Psoas muscle (tissue), 8 donors: Measurements from ENCODE around the gene JAKMIP1. TPM values are rescaled to one million over a fixed set of nuclear protein-coding genes. Genes with fewer than 3 reads are reported as not detected.

Source experiments
- ATAC-seq, 4 donors: fragments of 200-7000 bp; cut with Tn5 transposase; one replicate each; pipeline ENCODE4 v1.9.1; 2020; ENCODE audit warnings: moderate library complexity in 3 of 4, mild to moderate bottlenecking in 2 of 4
- DNase-seq, 2 donors: peaks; one replicate each; pipeline ENCODE4 v3.0.0-alpha.2; 2020
- H3K27ac ChIP-seq: fragments of 200-600 bp; one replicate; pipeline ENCODE4 v1.8.0; 2022
- H3K27me3 ChIP-seq, 3 donors: fragments of 200-600 bp in 1 of 3; one replicate each; pipeline versions ENCODE4 v1.6.1 to v1.8.0; 2013 to 2022; ENCODE audit warnings: low read length in 2 of 3, mild to moderate bottlenecking in 2 of 3, moderate library complexity in 1 of 3; ENCODE audit not compliant: insufficient read depth in 3 of 3
- H3K36me3 ChIP-seq, 2 donors: fragments of 200-600 bp in 1 of 2; one replicate each; pipeline versions ENCODE4 v1.6.1 to v1.8.0; 2013 to 2022; ENCODE audit warnings: low read depth in 1 of 2, mild to moderate bottlenecking in 1 of 2, moderate library complexity in 1 of 2; ENCODE audit not compliant: insufficient read depth in 1 of 2
- H3K4me1 ChIP-seq: fragments of 200-600 bp; one replicate; pipeline ENCODE4 v1.8.0; 2022
- H3K4me3 ChIP-seq: fragments of 200-600 bp; one replicate; pipeline ENCODE4 v1.8.0; 2022; ENCODE audit warnings: mild to moderate bottlenecking
- H3K9me3 ChIP-seq: fragments of 200-600 bp; one replicate; pipeline ENCODE4 v1.8.0; 2022
- WGBS, 3 donors: extraction: QIAGEN DNeasy Blood & Tissue Kit; methylation state at CpG; one replicate each; pipeline versions ENCODE4 v1.1.6 to v1.1.7; 2013; 5-methylcytosine and 5-hydroxymethylcytosine counted together
- intact Hi-C, 2 donors: fragments of 100-400 bp; cut with DNase I; formaldehyde crosslinking; loops; one replicate each; pipeline versions ENCODE4 v1.11.0 to v1.14.2; 2022
- polyA plus RNA-seq, 3 donors: library from polyadenylated mRNA; stranded (reverse); fragments of 200-250 nt; gene quantifications; one replicate each; pipeline ENCODE4 v1.2.3, GENCODE V29; 2013
- total RNA-seq, 4 donors: library from RNA; stranded (reverse); fragmentation: NEBNext Ultra II Directional in 2 of 4; extraction: Animal tissue kit (Norgen Biotek cat#: 25700) in 2 of 4; gene quantifications; one replicate each; pipeline versions ENCODE4 v1.2.1 to v1.2.4, GENCODE V29; 2021 to 2023
- TF ChIP-seq, protein P1 (sequence below): fragments of 200-600 bp; IDR thresholded peaks from one replicate; pipeline ENCODE4 v1.8.0; 2022; ENCODE audit warnings: antibody characterized with exemption
- donor health status: healthy with polysubstance abuse.
- donor health status: DM: no; HTN: no; CAD: no; lungs with moderate emphysema.
- donor health status: Bipolar disorder and iron deficiency.
- donor health status: healthy.
- donor health status: DM: yes; HTN: yes; CAD: no.
- donor health status: DM: no; HTN: no; CAD: no.
- donor health status: DM: no; HTN: no; CAD: no.
- donor health status: DM: yes; HTN: yes; CAD: no.

The JAKMIP1 gene
- total and polyA plus RNA-seq, 7 donors, result 0.04 TPM; not detected in 6

DNA sequence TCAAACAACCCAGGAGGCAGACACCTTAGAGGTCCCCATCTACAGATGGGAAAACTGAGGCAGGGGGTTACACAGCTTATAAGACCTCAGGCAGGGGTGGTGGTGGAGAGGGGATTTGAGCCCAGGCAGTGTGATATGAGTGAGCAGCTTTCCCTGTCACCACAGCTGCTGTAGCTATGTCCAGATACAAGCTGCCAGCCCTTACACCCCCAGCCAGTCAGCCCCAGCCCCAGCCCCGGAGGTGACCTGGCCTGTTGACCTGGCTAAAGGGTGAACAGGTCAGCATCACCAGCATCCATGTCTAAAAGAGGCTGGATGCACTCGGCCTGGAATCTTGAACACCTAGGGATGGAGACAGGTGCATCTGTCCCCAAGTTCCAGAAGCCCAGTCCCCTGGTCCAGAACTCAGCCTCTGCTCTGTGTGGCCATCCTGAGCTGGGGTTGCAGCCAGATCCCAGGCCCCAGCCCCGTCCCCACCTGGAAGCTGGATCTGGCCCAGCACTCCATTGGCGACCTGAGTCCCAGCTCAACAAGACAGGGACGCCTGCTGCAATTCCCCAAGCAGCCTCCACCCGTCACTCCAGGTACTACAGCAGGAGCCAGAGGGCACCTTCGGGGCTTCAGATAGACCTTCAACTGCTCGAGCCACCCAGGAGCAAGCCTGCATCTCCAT is 89.5 kb downstream of the JAKMIP1 start:
- TF ChIP-seq, protein P1, sequence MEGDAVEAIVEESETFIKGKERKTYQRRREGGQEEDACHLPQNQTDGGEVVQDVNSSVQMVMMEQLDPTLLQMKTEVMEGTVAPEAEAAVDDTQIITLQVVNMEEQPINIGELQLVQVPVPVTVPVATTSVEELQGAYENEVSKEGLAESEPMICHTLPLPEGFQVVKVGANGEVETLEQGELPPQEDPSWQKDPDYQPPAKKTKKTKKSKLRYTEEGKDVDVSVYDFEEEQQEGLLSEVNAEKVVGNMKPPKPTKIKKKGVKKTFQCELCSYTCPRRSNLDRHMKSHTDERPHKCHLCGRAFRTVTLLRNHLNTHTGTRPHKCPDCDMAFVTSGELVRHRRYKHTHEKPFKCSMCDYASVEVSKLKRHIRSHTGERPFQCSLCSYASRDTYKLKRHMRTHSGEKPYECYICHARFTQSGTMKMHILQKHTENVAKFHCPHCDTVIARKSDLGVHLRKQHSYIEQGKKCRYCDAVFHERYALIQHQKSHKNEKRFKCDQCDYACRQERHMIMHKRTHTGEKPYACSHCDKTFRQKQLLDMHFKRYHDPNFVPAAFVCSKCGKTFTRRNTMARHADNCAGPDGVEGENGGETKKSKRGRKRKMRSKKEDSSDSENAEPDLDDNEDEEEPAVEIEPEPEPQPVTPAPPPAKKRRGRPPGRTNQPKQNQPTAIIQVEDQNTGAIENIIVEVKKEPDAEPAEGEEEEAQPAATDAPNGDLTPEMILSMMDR, result no peak
- Histone ChIP-seq H3K27me3 (peaks cover 0 to 21% (median 0%) of the 10 kb centered on the region in 3 donors), H3K4me3 (no peak overlapping the region), H3K27ac (no peak overlapping the region), H3K4me1 (no peaks in the 10 kb centered on the region), H3K36me3 (no peaks in the 10 kb centered on the region), H3K9me3 (no peaks in the 10 kb centered on the region)
- ATAC-seq (no peak), DNase-seq (no peak)
- WGBS, 3 donors, result 68 to 71% (median 71%) methylated on average over 8 of the region's 8 CpGs
- intact Hi-C loops, result no loop called here

DNA sequence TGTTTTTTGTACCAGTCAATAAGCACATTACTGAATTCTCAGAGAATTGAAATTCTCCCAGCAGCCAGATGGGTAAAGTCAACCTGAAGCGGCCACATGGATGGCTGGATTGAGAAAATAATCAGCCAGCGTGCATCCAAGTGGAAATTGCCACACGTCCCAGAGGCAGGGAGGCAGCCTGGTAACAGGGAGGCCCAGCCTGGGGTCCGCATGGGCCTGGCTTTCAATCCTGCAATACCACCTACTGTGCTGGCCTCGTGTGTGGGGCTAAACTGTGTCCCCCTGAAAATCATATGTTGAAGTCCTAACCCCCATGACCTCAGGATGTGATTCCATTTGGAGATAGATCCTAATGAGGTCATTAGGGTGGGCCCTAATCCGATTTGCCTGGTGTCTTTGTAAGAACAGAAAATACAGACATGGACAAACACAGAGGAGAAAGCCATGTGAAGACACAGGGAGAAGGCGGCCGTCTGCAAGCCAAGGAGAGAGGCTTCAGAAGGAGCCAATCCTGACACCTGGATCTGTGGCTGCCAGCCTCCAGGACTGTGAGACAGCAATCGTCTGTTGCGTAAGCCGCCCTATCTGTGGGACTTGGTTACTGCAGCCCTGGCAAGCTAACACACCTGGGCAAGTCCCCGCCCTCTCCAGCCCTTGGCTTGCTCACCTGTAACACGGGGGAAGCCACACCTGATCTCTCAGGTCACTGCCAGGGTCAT is 90.3 kb downstream of the JAKMIP1 start:
- ATAC-seq (no peak), DNase-seq (no peak)
- no peaks in the 10 kb centered on the region for H3K9me3 ChIP-seq
- H3K27ac ChIP-seq, result no peak overlapping the region
- no peak overlapping the region for H3K4me3 ChIP-seq
- peaks cover 0 to 18% (median 0%) of the 10 kb centered on the region in 3 donors for H3K27me3 ChIP-seq
- no peaks in the 10 kb centered on the region for H3K36me3 ChIP-seq
- 54 to 61% (median 56%) methylated on average over 13 of the region's 13 CpGs for WGBS, 3 donors
- TF ChIP-seq, protein P1, result no peak
- no peaks in the 10 kb centered on the region for H3K4me1 ChIP-seq
- intact Hi-C loops, result no loop called here

DNA sequence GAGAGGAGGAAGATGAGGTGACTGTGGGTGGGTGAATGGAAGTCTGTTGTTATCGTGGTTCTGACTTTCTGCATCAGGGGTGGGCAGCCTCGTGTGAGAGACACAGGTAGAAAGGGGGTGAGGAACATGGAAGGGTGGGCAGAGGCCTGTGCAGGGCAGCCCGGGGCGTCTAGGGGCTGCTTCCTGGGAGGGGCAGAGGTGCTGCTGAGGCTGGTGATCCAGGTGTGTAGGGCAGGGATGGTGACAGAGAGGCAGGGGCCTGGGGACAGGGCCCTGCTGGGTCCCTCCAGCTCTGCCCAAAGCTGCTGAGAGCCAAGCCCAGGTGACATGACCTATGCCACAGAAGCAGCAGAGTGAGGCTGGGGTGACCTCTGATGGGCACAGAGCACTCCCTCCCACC is 92.5 kb downstream of the JAKMIP1 start:
- Histone ChIP-seq H3K27me3 (peaks cover 0 to 6% (median 0%) of the 10 kb centered on the region in 3 donors), H3K4me1 (no peaks in the 10 kb centered on the region), H3K4me3 (no peak overlapping the region), H3K36me3 (no peaks in the 10 kb centered on the region), H3K9me3 (no peaks in the 10 kb centered on the region), H3K27ac (no peak overlapping the region)
- intact Hi-C loops, result no loop called here
- WGBS, 3 donors, result 62 to 79% (median 68%) methylated on average over 4 of the region's 4 CpGs
- ATAC-seq (no peak), DNase-seq (no peak)
- TF ChIP-seq, protein P1, result no peak

DNA sequence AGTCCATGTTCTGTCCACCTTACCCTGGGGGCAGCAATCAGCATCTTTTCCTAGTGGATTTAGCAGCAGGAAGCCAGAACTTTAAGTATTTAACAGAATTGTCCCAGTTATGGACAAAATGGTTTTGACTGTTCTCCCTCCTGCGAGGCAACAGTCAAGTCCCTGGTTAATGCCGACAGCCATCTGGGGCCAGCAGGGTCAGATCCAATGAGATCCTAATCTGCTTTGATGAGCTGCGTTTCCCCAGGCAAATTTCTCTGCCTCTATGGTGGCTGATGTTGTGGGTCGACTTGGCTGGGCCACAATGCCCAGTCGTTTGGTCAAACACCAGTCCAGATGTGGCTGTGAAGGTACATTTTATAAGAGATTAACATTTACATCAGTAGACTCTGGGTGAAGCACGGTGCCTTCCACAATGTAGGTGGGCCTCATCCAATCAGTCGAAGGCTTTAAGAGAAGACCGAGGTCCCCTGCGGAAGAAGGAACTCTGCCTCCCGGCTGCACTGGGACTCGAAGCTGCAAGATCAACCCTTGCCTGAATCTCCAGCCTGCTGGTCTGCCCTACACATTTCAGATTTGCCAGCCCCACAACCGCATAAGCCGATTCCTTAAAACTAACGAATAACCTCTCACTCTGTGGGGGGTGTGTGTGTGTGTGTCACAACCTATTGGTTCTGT is 93.1 kb downstream of the JAKMIP1 start:
- H3K27me3 ChIP-seq, result peaks cover 0 to 3% (median 0%) of the 10 kb centered on the region in 3 donors
- WGBS, 3 donors, result 80 to 83% (median 82%) methylated on average over 14 of the region's 14 CpGs

More for the DNA sequence above, 93.1 kb downstream of the JAKMIP1 start:
- intact Hi-C loops, result no loop called here
- Histone ChIP-seq H3K4me1 (no peaks in the 10 kb centered on the region), H3K4me3 (no peak overlapping the region), H3K9me3 (no peaks in the 10 kb centered on the region), H3K36me3 (no peaks in the 10 kb centered on the region), H3K27ac (no peak overlapping the region)
- ATAC-seq, result no peak
- TF ChIP-seq, protein P1, result no peak
- DNase-seq, result no peak
